ENCODE measurements around the gene MMP24. TPM values are rescaled to one million over a fixed set of nuclear protein-coding genes. Genes with fewer than 3 reads are reported as not detected.

Gene MMP24
- total and polyA plus RNA-seq, 2 of the 13 experiments (the other 11 are each of a cell fraction or from before 2014, with no cell fraction given), result 0.29 to 0.35 TPM

- H3K79me2 ChIP-seq (ENCODE audit: insufficient read depth, low read length), result no peaks in the 10 kb centered on the region
- H3K36me3 ChIP-seq (replicated peaks in 1 of 2; ENCODE audit: control insufficient read depth in 1 of 2, insufficient read depth in 2 of 2, low read length in 2 of 2), result no peaks in the 10 kb centered on the region
- ChIA-PET POLR2A (no interaction called here), CTCF (ENCODE audit: low intra/inter-chr PET ratio, low total read pairs) (no interaction called here)
- ATAC-seq, result no peak
- H3K27ac ChIP-seq (ENCODE audit: extremely low read length, insufficient read depth, low read length), result no peak overlapping the region
- intact Hi-C loops (cut with micrococcal nuclease; ENCODE audit: unreplicated experiment) (no loop called here), in situ Hi-C loops (cut with HindIII; ENCODE audit: extremely low pct_ligation_motif_present, low pct_unique_long_range_greater_than_20kb) (no loop called here)
- FAIRE-seq, result no peak
- H3K27me3 ChIP-seq (ENCODE audit: control insufficient read depth in 1 of 2, insufficient read depth in 2 of 2, low read length in 2 of 2), result no peaks in the 10 kb centered on the region; a peak in 1 of 5 replicates
- WGBS (ENCODE audit: low lambda C conversion rate), result 47% methylated on average over 11 of the region's 11 CpGs
- H3K4me2 ChIP-seq (ENCODE audit: low read depth, low read length), result peak overlapping the region; percentile 26; the same call in 1 of the 2 replicates
- H3K4me1 ChIP-seq (ENCODE audit: insufficient read depth, low read length), result peaks cover 18% of the 10 kb centered on the region
- no peak for DNase-seq (ENCODE audit: low spot score)
- H2AFZ ChIP-seq (ENCODE audit: low read length), result no peak overlapping the region
- no peak overlapping the region for H3K9ac ChIP-seq (ENCODE audit: insufficient read depth, low read depth, low read length)
- no peak overlapping the region for H3K4me3 ChIP-seq (replicated peaks in 1 of 3; ENCODE audit: insufficient read depth in 1 of 3, low read depth in 2 of 3, low read length in 3 of 3)
- no TSS peak for BruUV-seq (replicated peaks)
- H3K9me3 ChIP-seq (ENCODE audit: low read length), result no peaks in the 10 kb centered on the region
- H4K20me1 ChIP-seq (ENCODE audit: insufficient read depth, low read length), result no peaks in the 10 kb centered on the region
- TF ChIP-seq RBM39 (IDR thresholded peaks at IDR 0.05; ENCODE audit: low read depth, low read length, poor library complexity, severe bottlenecking), result no peak
- TF ChIP-seq ZNF143 (CRISPR knock-in tag; IDR thresholded peaks at IDR 0.05), result no peak
- TF ChIP-seq SIN3A (IDR thresholded peaks at IDR 0.05; ENCODE audit: borderline replicate concordance, low read depth, low read length), result no peak
- TF ChIP-seq BRD4 (CRISPR knock-in tag; IDR thresholded peaks at IDR 0.05), result 0 out of 2 replicates have a peak, but pooled peaks have one; percentile 1
- peak; percentile 34; the same call in 1 of the 2 replicates for TF ChIP-seq HNF1A (IDR thresholded peaks at IDR 0.05; ENCODE audit: low read depth)
- TF ChIP-seq HNF1A (CRISPR knock-in tag; IDR thresholded peaks at IDR 0.05; ENCODE audit: borderline replicate concordance), result no peak
- no peak for TF ChIP-seq PPARG (CRISPR knock-in tag; conservative IDR thresholded peaks at IDR 0.05)
- 0 out of 2 replicates have a peak, but pooled peaks have one; percentile 7 for TF ChIP-seq RXRB (CRISPR knock-in tag; IDR thresholded peaks at IDR 0.05; ENCODE audit: borderline replicate concordance)
- TF ChIP-seq CBX1 (IDR thresholded peaks at IDR 0.05; ENCODE audit: low read depth), result no peak
- TF ChIP-seq ZNF691 (CRISPR knock-in tag; IDR thresholded peaks at IDR 0.05; ENCODE audit: borderline replicate concordance, low read depth), result no peak
- TF ChIP-seq, protein P1, sequence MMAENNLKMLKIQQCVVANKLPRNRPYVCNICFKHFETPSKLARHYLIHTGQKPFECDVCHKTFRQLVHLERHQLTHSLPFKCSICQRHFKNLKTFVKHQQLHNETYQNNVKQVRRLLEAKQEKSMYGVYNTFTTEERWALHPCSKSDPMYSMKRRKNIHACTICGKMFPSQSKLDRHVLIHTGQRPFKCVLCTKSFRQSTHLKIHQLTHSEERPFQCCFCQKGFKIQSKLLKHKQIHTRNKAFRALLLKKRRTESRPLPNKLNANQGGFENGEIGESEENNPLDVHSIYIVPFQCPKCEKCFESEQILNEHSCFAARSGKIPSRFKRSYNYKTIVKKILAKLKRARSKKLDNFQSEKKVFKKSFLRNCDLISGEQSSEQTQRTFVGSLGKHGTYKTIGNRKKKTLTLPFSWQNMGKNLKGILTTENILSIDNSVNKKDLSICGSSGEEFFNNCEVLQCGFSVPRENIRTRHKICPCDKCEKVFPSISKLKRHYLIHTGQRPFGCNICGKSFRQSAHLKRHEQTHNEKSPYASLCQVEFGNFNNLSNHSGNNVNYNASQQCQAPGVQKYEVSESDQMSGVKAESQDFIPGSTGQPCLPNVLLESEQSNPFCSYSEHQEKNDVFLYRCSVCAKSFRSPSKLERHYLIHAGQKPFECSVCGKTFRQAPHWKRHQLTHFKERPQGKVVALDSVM (CRISPR knock-in tag; IDR thresholded peaks at IDR 0.05), result peak; percentile 52; the same call in 1 of the 2 replicates
- TF ChIP-seq, protein P2, sequence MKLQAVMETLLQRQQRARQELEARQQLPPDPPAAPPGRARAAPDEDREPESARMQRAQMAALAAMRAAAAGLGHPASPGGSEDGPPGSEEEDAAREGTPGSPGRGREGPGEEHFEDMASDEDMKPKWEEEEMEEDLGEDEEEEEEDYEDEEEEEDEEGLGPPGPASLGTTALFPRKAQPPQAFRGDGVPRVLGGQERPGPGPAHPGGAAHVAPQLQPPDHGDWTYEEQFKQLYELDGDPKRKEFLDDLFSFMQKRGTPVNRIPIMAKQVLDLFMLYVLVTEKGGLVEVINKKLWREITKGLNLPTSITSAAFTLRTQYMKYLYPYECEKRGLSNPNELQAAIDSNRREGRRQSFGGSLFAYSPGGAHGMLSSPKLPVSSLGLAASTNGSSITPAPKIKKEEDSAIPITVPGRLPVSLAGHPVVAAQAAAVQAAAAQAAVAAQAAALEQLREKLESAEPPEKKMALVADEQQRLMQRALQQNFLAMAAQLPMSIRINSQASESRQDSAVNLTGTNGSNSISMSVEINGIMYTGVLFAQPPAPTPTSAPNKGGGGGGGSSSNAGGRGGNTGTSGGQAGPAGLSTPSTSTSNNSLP (IDR thresholded peaks at IDR 0.05; ENCODE audit: low read depth, low read length), result 0 out of 2 replicates have a peak, but pooled peaks have one; percentile 39
Observed at GRCh38 chr20:35179292-35180212, 46.9 kb upstream of the MMP24 start.

Measured in HepG2 (cell line).